WTC11 (cell line): ENCODE results near the gene ERFL. TPM values are rescaled to one million over a fixed set of nuclear protein-coding genes. Genes with fewer than 3 reads are reported as not detected.

ENCODE experiments used
- ATAC-seq: fragments of 200-7000 bp; cut with Tn5 transposase; 2 replicates; pipeline ENCODE4 v1.10.0; 2021; ENCODE audit warnings: mild to moderate bottlenecking, moderate library complexity
- CTCF ChIA-PET: fragments of 300-600 bp; sonication (Branson Sonifier 250); formaldehyde crosslinking; loops from one replicate; lab custom pipeline; 2021; ENCODE audit warnings: antibody characterized with exemption; lab: Charles Lee
- POLR2A ChIA-PET: fragments of 350-600 bp; sonication (Branson Sonifier 250); formaldehyde crosslinking; loops from one replicate; lab custom pipeline; 2021; ENCODE audit warnings: antibody characterized with exemption; lab: Charles Lee
- DNase-seq: peaks from one replicate; pipeline ENCODE4 v3.0.0; 2021; ENCODE audit warnings: low spot score
- H3K27ac Mint-ChIP-seq: 2 replicates; pipeline ENCODE4 v1.8.0; 2021; ENCODE audit warnings: mixed read lengths
- H3K27me3 Mint-ChIP-seq: 2 replicates; pipeline ENCODE4 v1.8.0; 2021; ENCODE audit warnings: low read depth, mild to moderate bottlenecking, moderate library complexity, mixed read lengths
- H3K36me3 Mint-ChIP-seq: 2 replicates; pipeline ENCODE4 v1.8.0; 2021; ENCODE audit warnings: mixed read lengths
- H3K4me1 Mint-ChIP-seq: 2 replicates; pipeline ENCODE4 v1.8.0; 2022; ENCODE audit warnings: mixed read lengths
- H3K4me3 Mint-ChIP-seq: 2 replicates; pipeline ENCODE4 v1.8.0; 2021; ENCODE audit warnings: mild to moderate bottlenecking, moderate library complexity, mixed read lengths
- H3K9me3 Mint-ChIP-seq: 2 replicates; pipeline ENCODE4 v1.8.0; 2021; ENCODE audit warnings: mixed read lengths
- CDX4 ChIP-seq: fragments of 250-450 bp; sonication (Bioruptor Pico); IDR thresholded peaks from 2 replicates; pipeline ENCODE4 v1.9.0; 2021; ENCODE audit warnings: moderate library complexity, mild to moderate bottlenecking, inconsistent platforms, borderline replicate concordance
- CTCF ChIP-seq: fragments of 200-600 bp; IDR thresholded peaks from 2 replicates; pipeline ENCODE4 v1.8.0; 2022; ENCODE audit warnings: antibody characterized with exemption
- ESRRA ChIP-seq: sonication (generic); formaldehyde crosslinking; IDR thresholded peaks from 2 replicates; pipeline ENCODE4 v1.8.1; 2022; ENCODE audit warnings: mild to moderate bottlenecking, missing genetic modification reagents, borderline replicate concordance
- HMGXB4 ChIP-seq: sonication (generic); formaldehyde crosslinking; IDR thresholded peaks from 2 replicates; pipeline ENCODE4 v1.8.1; 2023; ENCODE audit warnings: mild to moderate bottlenecking, moderate library complexity, missing genetic modification reagents
- IRF2 ChIP-seq: sonication (generic); formaldehyde crosslinking; IDR thresholded peaks from 2 replicates; pipeline ENCODE4 v1.8.0; 2022; ENCODE audit warnings: low read depth, missing genetic modification reagents, borderline replicate concordance
- NFATC4 ChIP-seq: fragments of 250-450 bp; sonication (Bioruptor Pico); IDR thresholded peaks from 2 replicates; pipeline ENCODE4 v1.9.0; 2021; ENCODE audit warnings: mild to moderate bottlenecking
- RORB ChIP-seq: fragments of 250-450 bp; sonication (Bioruptor Pico); IDR thresholded peaks from 2 replicates; pipeline ENCODE4 v1.9.0; 2021; ENCODE audit warnings: mild to moderate bottlenecking
- TEAD1 ChIP-seq: sonication (generic); formaldehyde crosslinking; IDR thresholded peaks from 2 replicates; pipeline ENCODE4 v1.8.0; 2022; ENCODE audit warnings: mild to moderate bottlenecking, missing genetic modification reagents
- TEAD4 ChIP-seq: sonication (generic); formaldehyde crosslinking; IDR thresholded peaks from 2 replicates; pipeline ENCODE4 v1.8.0; 2022; ENCODE audit warnings: mild to moderate bottlenecking, missing genetic modification reagents
- total RNA-seq: library from RNA; stranded (reverse); gene quantifications from 3 replicates; pipeline ENCODE4 v1.2.3, GENCODE V29; 2021
- TF ChIP-seq, protein P1 (sequence below): sonication (generic); formaldehyde crosslinking; IDR thresholded peaks from 2 replicates; pipeline ENCODE4 v1.8.0; 2022; ENCODE audit warnings: mild to moderate bottlenecking, missing genetic modification reagents
- TF ChIP-seq, protein P2 (sequence below): sonication (generic); formaldehyde crosslinking; IDR thresholded peaks from 2 replicates; pipeline ENCODE4 v1.8.0; 2022; ENCODE audit warnings: mild to moderate bottlenecking, missing genetic modification reagents
- TF ChIP-seq, protein P3 (sequence below): fragments of 250-450 bp; sonication (Bioruptor Pico); IDR thresholded peaks from 2 replicates; pipeline ENCODE4 v1.8.0; 2021; ENCODE audit warnings: mild to moderate bottlenecking
- TF ChIP-seq, protein P4 (sequence below): sonication (generic); formaldehyde crosslinking; IDR thresholded peaks from 2 replicates; pipeline ENCODE4 v1.8.1; 2023; ENCODE audit warnings: mild to moderate bottlenecking, missing genetic modification reagents, moderate library complexity
- TF ChIP-seq, protein P5 (sequence below): sonication (generic); formaldehyde crosslinking; IDR thresholded peaks from 2 replicates; pipeline ENCODE4 v1.8.0; 2022; ENCODE audit warnings: missing genetic modification reagents
- TF ChIP-seq, protein P6 (sequence below): sonication (generic); formaldehyde crosslinking; IDR thresholded peaks from 2 replicates; pipeline ENCODE4 v1.8.0; 2022; ENCODE audit warnings: mild to moderate bottlenecking, missing genetic modification reagents

The ERFL gene
- total RNA-seq, 1 experiment from 2014 or later: 0.31 TPM

DNA sequence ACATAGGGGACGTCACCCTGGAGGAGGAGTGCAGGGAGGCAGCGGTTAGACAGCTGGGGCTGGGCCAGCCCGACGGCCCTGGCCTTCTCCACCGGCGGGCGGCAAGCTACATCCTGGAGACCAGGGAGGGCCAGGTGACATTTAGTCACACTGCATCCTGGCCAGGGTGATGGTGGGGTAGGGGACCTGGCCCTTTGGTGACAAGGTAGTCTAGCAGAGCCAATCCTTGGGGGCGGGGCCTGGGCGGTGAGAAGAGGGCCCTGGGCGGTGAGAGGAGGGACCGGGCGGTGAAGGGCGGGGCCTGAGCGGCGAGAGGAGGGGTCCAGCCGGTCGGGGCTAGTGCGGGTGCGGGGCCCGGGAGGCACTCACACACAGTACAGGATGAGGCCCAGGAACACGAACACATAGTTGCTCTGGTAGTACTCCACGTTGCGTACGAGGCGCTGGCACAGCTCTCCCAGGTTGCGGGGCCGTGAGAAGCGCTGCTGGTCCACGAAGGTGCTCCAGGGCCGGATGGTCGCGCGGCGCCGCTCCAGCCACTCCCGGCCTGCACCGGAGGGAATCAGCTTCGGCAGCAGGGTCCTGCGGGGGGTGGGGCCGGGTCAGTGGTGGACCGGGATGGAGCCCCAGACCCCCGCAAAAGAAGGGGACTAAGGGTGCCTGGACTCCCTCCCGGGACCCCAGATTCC is 30.3 kb upstream of the ERFL start (continued):
- TF ChIP-seq, protein P1, sequence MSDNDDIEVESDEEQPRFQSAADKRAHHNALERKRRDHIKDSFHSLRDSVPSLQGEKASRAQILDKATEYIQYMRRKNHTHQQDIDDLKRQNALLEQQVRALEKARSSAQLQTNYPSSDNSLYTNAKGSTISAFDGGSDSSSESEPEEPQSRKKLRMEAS (CRISPR knock-in tag): 0 out of 2 replicates have a peak, but pooled peaks have one; percentile 5
- TF ChIP-seq RORB (CRISPR knock-in tag) (no peak), ESRRA (CRISPR knock-in tag) (no peak), IRF2 (CRISPR knock-in tag) (no peak)

DNA sequence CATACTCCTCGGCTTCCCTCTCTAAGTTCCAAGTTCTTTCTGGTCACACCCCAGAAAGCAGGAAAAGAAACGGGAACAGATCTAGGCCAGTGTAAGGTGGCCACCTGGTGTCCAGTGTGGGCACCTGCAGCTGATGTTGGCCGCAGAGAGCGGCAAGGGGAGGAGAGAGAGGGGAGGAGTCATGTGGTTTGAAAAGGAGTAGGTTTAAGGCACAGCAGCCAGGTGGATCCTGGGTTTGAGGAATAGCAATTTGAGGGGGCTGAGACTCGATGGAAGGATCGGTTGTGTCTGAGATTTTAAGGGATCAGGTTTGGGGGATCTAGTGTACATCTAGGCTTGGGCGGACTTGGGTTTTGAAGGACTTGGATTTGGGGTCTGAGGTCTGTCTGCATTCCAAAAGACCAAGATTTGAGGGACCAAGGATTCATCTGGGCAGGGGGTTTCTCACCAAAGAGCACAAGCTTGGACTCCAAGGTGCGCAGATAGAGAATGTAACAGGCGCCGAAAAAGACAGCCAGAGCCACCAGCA is 29.7 kb upstream of the ERFL start:
- H3K27me3 Mint-ChIP-seq: no peaks in the 10 kb centered on the region
- peak; percentile 63 for ATAC-seq
- POLR2A ChIA-PET: interaction anchor here (1.1 to 2.1 kb wide), 2 partner anchors 74 to 85 kb away, joined by 3 to 8 read pairs; no protein-coding TSS in a partner anchor

More for the DNA sequence above, 29.7 kb upstream of the ERFL start:
- Mint-ChIP-seq H3K9me3 (no peaks in the 10 kb centered on the region), H3K36me3 (no peaks in the 10 kb centered on the region; the same call in 1 of the 2 replicates), H3K4me1 (peaks cover 18% of the 10 kb centered on the region), H3K4me3 (peak overlapping the region; percentile 78), H3K27ac (peak overlapping the region; percentile 98)
- CTCF ChIA-PET: interaction anchor here (0.6 to 5.1 kb wide), 23 partner anchors 8 to 444 kb away, joined by 3 to 26 read pairs (median 5); partner anchors contain the start of genes RPS19 and ZNF574
- TF ChIP-seq, protein P2, sequence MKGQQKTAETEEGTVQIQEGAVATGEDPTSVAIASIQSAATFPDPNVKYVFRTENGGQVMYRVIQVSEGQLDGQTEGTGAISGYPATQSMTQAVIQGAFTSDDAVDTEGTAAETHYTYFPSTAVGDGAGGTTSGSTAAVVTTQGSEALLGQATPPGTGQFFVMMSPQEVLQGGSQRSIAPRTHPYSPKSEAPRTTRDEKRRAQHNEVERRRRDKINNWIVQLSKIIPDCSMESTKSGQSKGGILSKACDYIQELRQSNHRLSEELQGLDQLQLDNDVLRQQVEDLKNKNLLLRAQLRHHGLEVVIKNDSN (CRISPR knock-in tag): peak; percentile 65; the same call in 1 of the 2 replicates
- no peak for TF ChIP-seq HMGXB4
- TF ChIP-seq, protein P3, sequence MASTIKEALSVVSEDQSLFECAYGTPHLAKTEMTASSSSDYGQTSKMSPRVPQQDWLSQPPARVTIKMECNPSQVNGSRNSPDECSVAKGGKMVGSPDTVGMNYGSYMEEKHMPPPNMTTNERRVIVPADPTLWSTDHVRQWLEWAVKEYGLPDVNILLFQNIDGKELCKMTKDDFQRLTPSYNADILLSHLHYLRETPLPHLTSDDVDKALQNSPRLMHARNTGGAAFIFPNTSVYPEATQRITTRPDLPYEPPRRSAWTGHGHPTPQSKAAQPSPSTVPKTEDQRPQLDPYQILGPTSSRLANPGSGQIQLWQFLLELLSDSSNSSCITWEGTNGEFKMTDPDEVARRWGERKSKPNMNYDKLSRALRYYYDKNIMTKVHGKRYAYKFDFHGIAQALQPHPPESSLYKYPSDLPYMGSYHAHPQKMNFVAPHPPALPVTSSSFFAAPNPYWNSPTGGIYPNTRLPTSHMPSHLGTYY (CRISPR knock-in tag): no peak
- no peak for TF ChIP-seq TEAD4
- TF ChIP-seq, protein P4, sequence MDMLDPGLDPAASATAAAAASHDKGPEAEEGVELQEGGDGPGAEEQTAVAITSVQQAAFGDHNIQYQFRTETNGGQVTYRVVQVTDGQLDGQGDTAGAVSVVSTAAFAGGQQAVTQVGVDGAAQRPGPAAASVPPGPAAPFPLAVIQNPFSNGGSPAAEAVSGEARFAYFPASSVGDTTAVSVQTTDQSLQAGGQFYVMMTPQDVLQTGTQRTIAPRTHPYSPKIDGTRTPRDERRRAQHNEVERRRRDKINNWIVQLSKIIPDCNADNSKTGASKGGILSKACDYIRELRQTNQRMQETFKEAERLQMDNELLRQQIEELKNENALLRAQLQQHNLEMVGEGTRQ (CRISPR knock-in tag): peak; percentile 40; the same call in 1 of the 2 replicates
- TF ChIP-seq, protein P5, sequence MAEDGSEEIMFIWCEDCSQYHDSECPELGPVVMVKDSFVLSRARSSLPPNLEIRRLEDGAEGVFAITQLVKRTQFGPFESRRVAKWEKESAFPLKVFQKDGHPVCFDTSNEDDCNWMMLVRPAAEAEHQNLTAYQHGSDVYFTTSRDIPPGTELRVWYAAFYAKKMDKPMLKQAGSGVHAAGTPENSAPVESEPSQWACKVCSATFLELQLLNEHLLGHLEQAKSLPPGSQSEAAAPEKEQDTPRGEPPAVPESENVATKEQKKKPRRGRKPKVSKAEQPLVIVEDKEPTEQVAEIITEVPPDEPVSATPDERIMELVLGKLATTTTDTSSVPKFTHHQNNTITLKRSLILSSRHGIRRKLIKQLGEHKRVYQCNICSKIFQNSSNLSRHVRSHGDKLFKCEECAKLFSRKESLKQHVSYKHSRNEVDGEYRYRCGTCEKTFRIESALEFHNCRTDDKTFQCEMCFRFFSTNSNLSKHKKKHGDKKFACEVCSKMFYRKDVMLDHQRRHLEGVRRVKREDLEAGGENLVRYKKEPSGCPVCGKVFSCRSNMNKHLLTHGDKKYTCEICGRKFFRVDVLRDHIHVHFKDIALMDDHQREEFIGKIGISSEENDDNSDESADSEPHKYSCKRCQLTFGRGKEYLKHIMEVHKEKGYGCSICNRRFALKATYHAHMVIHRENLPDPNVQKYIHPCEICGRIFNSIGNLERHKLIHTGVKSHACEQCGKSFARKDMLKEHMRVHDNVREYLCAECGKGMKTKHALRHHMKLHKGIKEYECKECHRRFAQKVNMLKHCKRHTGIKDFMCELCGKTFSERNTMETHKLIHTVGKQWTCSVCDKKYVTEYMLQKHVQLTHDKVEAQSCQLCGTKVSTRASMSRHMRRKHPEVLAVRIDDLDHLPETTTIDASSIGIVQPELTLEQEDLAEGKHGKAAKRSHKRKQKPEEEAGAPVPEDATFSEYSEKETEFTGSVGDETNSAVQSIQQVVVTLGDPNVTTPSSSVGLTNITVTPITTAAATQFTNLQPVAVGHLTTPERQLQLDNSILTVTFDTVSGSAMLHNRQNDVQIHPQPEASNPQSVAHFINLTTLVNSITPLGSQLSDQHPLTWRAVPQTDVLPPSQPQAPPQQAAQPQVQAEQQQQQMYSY: no peak
- no peak for TF ChIP-seq TEAD1 (CRISPR knock-in tag)
- TF ChIP-seq, protein P6, sequence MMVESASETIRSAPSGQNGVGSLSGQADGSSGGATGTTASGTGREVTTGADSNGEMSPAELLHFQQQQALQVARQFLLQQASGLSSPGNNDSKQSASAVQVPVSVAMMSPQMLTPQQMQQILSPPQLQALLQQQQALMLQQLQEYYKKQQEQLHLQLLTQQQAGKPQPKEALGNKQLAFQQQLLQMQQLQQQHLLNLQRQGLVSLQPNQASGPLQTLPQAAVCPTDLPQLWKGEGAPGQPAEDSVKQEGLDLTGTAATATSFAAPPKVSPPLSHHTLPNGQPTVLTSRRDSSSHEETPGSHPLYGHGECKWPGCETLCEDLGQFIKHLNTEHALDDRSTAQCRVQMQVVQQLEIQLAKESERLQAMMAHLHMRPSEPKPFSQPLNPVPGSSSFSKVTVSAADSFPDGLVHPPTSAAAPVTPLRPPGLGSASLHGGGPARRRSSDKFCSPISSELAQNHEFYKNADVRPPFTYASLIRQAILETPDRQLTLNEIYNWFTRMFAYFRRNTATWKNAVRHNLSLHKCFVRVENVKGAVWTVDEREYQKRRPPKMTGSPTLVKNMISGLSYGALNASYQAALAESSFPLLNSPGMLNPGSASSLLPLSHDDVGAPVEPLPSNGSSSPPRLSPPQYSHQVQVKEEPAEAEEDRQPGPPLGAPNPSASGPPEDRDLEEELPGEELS: no peak
- TF ChIP-seq NFATC4 (CRISPR knock-in tag): no peak
- TF ChIP-seq CTCF: peak; percentile 76
- TF ChIP-seq CDX4 (CRISPR knock-in tag): no peak
- DNase-seq: peak; percentile 83
